PC-3 (cell line): ENCODE results near the gene RYR2. TPM values are rescaled to one million over a fixed set of nuclear protein-coding genes. Genes with fewer than 3 reads are reported as not detected.

Experiments used
- ATAC-seq: fragments of 200-7000 bp; cut with Tn5 transposase; 2 replicates; pipeline ENCODE4 v1.9.1; 2020; ENCODE audit warnings: mild to moderate bottlenecking, moderate library complexity
- BruUV-seq: library from RNA; stranded (reverse); fragments of 400-500 nt; replicated peaks from 2 replicates; lab custom pipeline; 2021; lab: Mats Ljungman, UMichigan
- CTCF ChIA-PET: fragments of 300-600 bp; sonication (Branson Sonifier 250); formaldehyde crosslinking; loops from one replicate; lab custom pipeline; 2022; ENCODE audit warnings: antibody characterized with exemption; lab: Charles Lee
- POLR2A ChIA-PET: fragments of 300-600 bp; sonication (Branson Sonifier 250); formaldehyde crosslinking; loops from one replicate; lab custom pipeline; 2022; ENCODE audit warnings: antibody characterized with exemption; ENCODE audit not compliant: unreplicated experiment; lab: Charles Lee
- DNase-seq: peaks from one replicate; pipeline ENCODE4 v3.0.0-alpha.2; 2015
- H2AFZ ChIP-seq: fragments of 300-600 bp; sonication (generic); 2 replicates; pipeline ENCODE4 v1.6.0; 2016; ENCODE audit warnings: antibody characterized with exemption, low read length
- H3F3A ChIP-seq: fragments of 300-600 bp; sonication (generic); one replicate; pipeline ENCODE4 v1.6.0; 2017; ENCODE audit warnings: antibody characterized with exemption, low read length, control low read depth, mild to moderate bottlenecking; ENCODE audit not compliant: unreplicated experiment
- H3K27ac ChIP-seq: fragments of 300-600 bp; sonication (generic); 2 replicates; pipeline ENCODE4 v1.5.1; 2016; ENCODE audit warnings: mild to moderate bottlenecking, low read length
- H3K27me3 ChIP-seq: fragments of 300-600 bp; sonication (generic); 2 replicates; pipeline ENCODE4 v1.6.1; 2016; ENCODE audit warnings: low read length, mixed read lengths
- H3K36me3 ChIP-seq: fragments of 300-600 bp; sonication (generic); 2 replicates; pipeline ENCODE4 v1.6.1; 2016; ENCODE audit warnings: low read depth, mixed run types, low read length, mixed read lengths
- H3K4me1 ChIP-seq: fragments of 300-600 bp; sonication (generic); 2 replicates; pipeline ENCODE4 v1.5.1; 2016; ENCODE audit warnings: low read length; ENCODE audit not compliant: insufficient read depth
- H3K4me2 ChIP-seq: fragments of 300-600 bp; sonication (generic); 2 replicates; pipeline ENCODE4 v1.6.0; 2016; ENCODE audit warnings: low read length
- H3K4me3 ChIP-seq: fragments of 300-600 bp; sonication (generic); 2 replicates; pipeline ENCODE4 v1.5.1; 2016; ENCODE audit warnings: mild to moderate bottlenecking, low read length, mixed read lengths
- H3K79me2 ChIP-seq: fragments of 300-600 bp; sonication (generic); 2 replicates; pipeline ENCODE4 v1.6.1; 2017; ENCODE audit warnings: low read length, mixed read lengths
- H3K9ac ChIP-seq: fragments of 300-600 bp; sonication (generic); 2 replicates; pipeline ENCODE4 v1.6.0; 2016; ENCODE audit warnings: mild to moderate bottlenecking, low read length
- H3K9me2 ChIP-seq: fragments of 300-600 bp; sonication (generic); replicated peaks from 2 replicates; pipeline ENCODE4 v1.6.1; 2016; ENCODE audit warnings: mixed run types, low read length, mixed read lengths
- H3K9me3 ChIP-seq: fragments of 300-600 bp; sonication (generic); 2 replicates; pipeline ENCODE4 v1.6.1; 2016; ENCODE audit warnings: low read length, mixed read lengths
- H4K20me1 ChIP-seq: fragments of 300-600 bp; sonication (generic); 2 replicates; pipeline ENCODE4 v1.6.1; 2016; ENCODE audit warnings: low read length, mixed read lengths
- EZH2 ChIP-seq: fragments of 300-600 bp; sonication (generic); IDR thresholded peaks from one replicate; pipeline ENCODE4 v1.6.1; 2017; ENCODE audit warnings: antibody characterized with exemption, mild to moderate bottlenecking, low read length; ENCODE audit not compliant: unreplicated experiment
- EZH2phosphoT487 ChIP-seq: fragments of 300-600 bp; sonication (generic); IDR thresholded peaks from 2 replicates; pipeline ENCODE4 v1.6.1; 2018; ENCODE audit warnings: mild to moderate bottlenecking, antibody characterized with exemption, low read length, borderline replicate concordance
- intact Hi-C: fragments of 100-400 bp; cut with micrococcal nuclease; formaldehyde crosslinking; loops from 2 replicates; pipeline ENCODE4 v1.9.0; 2023
- total RNA-seq: library from RNA; depleted of rRNA; stranded (reverse); fragments of >200 nt; gene quantifications from 2 replicates; pipeline ENCODE4 v1.2.3, GENCODE V29; 2014
- TF ChIP-seq, protein P1 (sequence below): fragments of 300-600 bp; sonication (generic); conservative IDR thresholded peaks from 2 replicates; pipeline ENCODE4 v1.5.1; 2017; ENCODE audit warnings: antibody characterized with exemption, low read depth, mild to moderate bottlenecking, low read length

RYR2 gene
- total RNA-seq, 1 experiment from 2014 or later = not detected

DNA sequence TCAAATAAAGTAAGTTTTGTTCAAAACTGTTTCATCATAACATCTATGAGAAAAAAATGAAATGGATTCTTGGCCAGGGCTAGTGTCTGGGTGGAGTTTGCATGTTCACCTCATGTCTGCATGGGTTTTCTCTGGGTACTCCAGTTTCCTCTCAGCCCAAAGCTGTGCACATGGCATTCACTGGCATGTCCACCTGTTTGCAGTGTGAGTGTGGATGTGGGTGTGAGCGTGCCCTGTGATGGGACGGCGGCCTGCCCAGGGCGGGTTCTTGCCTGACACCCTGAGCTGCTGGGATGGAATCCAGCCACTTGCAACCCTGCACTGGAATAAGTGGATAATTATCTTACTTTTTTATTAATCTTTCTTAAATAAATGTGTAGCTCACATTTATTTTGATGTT is 185.5 kb downstream of the RYR2 start:
- no peaks in the 10 kb centered on the region for H3K36me3 ChIP-seq
- BruUV-seq = no TSS peak
- H3K9ac ChIP-seq = no peak overlapping the region
- no peaks in the 10 kb centered on the region for H3K27me3 ChIP-seq
- no peaks in the 10 kb centered on the region for H3K4me1 ChIP-seq
- H3K79me2 ChIP-seq = no peaks in the 10 kb centered on the region
- H3F3A ChIP-seq = no peaks in the 10 kb centered on the region
- no peak for ATAC-seq
- CTCF ChIA-PET = no interaction called here
- no peaks in the 10 kb centered on the region for H3K9me3 ChIP-seq
- H3K9me2 ChIP-seq = no peaks in the 10 kb centered on the region
- no peak overlapping the region for H3K4me2 ChIP-seq
- POLR2A ChIA-PET = no interaction called here
- no peak for TF ChIP-seq EZH2phosphoT487
- no peaks in the 10 kb centered on the region for H4K20me1 ChIP-seq
- H3K27ac ChIP-seq = no peak overlapping the region
- H2AFZ ChIP-seq = no peak overlapping the region
- intact Hi-C loops = no loop called here
- H3K4me3 ChIP-seq = no peak overlapping the region
- no peak for DNase-seq

DNA sequence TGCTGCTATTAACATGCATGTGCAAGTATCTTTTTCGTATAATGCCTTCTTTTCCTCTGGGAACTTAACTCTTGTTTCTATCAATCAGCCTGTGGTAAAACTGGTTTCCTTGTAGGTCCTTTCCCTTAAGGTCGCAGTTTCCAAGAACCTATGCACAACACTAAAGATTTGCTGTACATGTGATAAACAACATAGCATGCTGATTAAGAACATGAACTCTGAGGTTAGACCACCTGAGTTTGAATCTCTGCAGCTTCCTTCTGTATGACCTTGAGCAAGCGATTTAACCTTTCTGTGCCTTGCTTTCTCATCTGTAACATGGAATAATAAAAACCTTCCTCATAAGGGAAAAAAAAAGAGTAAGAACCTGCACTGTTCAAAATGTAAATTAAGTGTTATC is 186.4 kb downstream of the RYR2 start:
- CTCF ChIA-PET = no interaction called here

DNA sequence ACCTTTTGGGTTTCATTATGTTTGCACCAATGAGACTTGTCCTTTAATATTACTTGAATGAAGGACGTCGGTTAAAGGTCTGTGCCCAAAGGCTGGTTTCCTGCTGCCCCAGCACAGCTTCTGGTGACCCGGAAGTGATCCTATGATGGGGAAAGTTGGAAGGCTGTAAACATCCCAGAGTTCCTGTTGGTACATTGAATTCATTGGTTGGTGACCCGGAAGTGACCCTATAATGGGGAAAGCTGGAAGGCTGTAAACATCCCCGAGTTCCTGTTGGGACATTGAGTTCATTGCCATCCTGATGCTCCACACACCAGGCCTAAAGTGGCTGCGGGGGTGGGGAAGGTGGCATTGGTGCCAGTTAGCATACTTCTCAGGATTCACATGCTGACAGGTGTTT is 187.3 kb downstream of the RYR2 start:
- intact Hi-C loops = no loop called here
- no peaks in the 10 kb centered on the region for H3K9me3 ChIP-seq
- no peaks in the 10 kb centered on the region for H3K27me3 ChIP-seq
- H3K4me1 ChIP-seq = no peaks in the 10 kb centered on the region
- POLR2A ChIA-PET = no interaction called here
- DNase-seq = no peak
- no peak overlapping the region for H3K4me3 ChIP-seq
- H3F3A ChIP-seq = no peaks in the 10 kb centered on the region
- no peaks in the 10 kb centered on the region for H3K36me3 ChIP-seq
- H3K27ac ChIP-seq = no peak overlapping the region
- H3K9ac ChIP-seq = no peak overlapping the region
- H3K9me2 ChIP-seq = no peaks in the 10 kb centered on the region
- no peak overlapping the region for H2AFZ ChIP-seq
- no peaks in the 10 kb centered on the region for H4K20me1 ChIP-seq
- TF ChIP-seq EZH2 (no peak), EZH2phosphoT487 (no peak)
- TF ChIP-seq, protein P1, sequence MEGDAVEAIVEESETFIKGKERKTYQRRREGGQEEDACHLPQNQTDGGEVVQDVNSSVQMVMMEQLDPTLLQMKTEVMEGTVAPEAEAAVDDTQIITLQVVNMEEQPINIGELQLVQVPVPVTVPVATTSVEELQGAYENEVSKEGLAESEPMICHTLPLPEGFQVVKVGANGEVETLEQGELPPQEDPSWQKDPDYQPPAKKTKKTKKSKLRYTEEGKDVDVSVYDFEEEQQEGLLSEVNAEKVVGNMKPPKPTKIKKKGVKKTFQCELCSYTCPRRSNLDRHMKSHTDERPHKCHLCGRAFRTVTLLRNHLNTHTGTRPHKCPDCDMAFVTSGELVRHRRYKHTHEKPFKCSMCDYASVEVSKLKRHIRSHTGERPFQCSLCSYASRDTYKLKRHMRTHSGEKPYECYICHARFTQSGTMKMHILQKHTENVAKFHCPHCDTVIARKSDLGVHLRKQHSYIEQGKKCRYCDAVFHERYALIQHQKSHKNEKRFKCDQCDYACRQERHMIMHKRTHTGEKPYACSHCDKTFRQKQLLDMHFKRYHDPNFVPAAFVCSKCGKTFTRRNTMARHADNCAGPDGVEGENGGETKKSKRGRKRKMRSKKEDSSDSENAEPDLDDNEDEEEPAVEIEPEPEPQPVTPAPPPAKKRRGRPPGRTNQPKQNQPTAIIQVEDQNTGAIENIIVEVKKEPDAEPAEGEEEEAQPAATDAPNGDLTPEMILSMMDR = no peak
- no peak for ATAC-seq
- H3K4me2 ChIP-seq = no peak overlapping the region
- H3K79me2 ChIP-seq = no peaks in the 10 kb centered on the region
- BruUV-seq = no TSS peak
- CTCF ChIA-PET = no interaction called here

More for the DNA sequence above, 186.4 kb downstream of the RYR2 start:
- H3K9ac ChIP-seq = no peak overlapping the region
- TF ChIP-seq EZH2phosphoT487 (no peak), EZH2 (no peak)
- TF ChIP-seq, protein P1 = no peak
- H3K79me2 ChIP-seq = no peaks in the 10 kb centered on the region
- no peak overlapping the region for H3K27ac ChIP-seq
- no peaks in the 10 kb centered on the region for H3K9me2 ChIP-seq
- H3K9me3 ChIP-seq = no peaks in the 10 kb centered on the region
- H3K27me3 ChIP-seq = no peaks in the 10 kb centered on the region
- no peaks in the 10 kb centered on the region for H4K20me1 ChIP-seq
- DNase-seq (no peak), ATAC-seq (no peak)
- no TSS peak for BruUV-seq
- intact Hi-C loops = no loop called here
- H3F3A ChIP-seq = no peaks in the 10 kb centered on the region
- H3K4me3 ChIP-seq = no peak overlapping the region
- no peak overlapping the region for H3K4me2 ChIP-seq
- H3K4me1 ChIP-seq = no peaks in the 10 kb centered on the region
- POLR2A ChIA-PET = no interaction called here
- no peaks in the 10 kb centered on the region for H3K36me3 ChIP-seq
- H2AFZ ChIP-seq = no peak overlapping the region
